GM13977 (cell line): ENCODE measurements around the gene NR2E3.

Source experiments
- DNase-seq: peaks from one replicate; pipeline ENCODE4 v3.0.0; 2012; ENCODE audit warnings: low spot score
- CTCF ChIP-seq: IDR thresholded peaks from 2 replicates; pipeline ENCODE4 v1.5.1; 2012; ENCODE audit warnings: mild to moderate bottlenecking, control low read depth; ENCODE audit not compliant: insufficient read depth; ENCODE audit errors: extremely low read depth, missing control alignments
- in situ Hi-C: fragments of 300-500 bp; cut with MboI; formaldehyde crosslinking; loops from one replicate; pipeline ENCODE4 v1.12.0; 2022; ENCODE audit warnings: low sequenced_read_pairs, low pct_unique_long_range_greater_than_20kb, mixed read lengths, inconsistent platforms; ENCODE audit not compliant: unreplicated experiment

NR2E3 gene

GRCh38 chr15:71807691-71808091, 2.7 kb upstream of the NR2E3 start:
- in situ Hi-C loops, result loop anchor here (10.0 kb wide), 1 partner anchor 337 kb away; no protein-coding TSS in a partner anchor
- DNase-seq, result no peak
- TF ChIP-seq CTCF, result no peak

GRCh38 chr15:71808311-71809020, 1.9 kb upstream of the NR2E3 start:
- DNase-seq, result no peak
- no peak for TF ChIP-seq CTCF
- in situ Hi-C loops, result loop anchor here (10.0 kb wide), 1 partner anchor 336 kb away; no protein-coding TSS in a partner anchor

GRCh38 chr15:71809346-71809745, 1.0 kb upstream of the NR2E3 start:
- TF ChIP-seq CTCF, result no peak
- in situ Hi-C loops, result loop anchor here (10.0 kb wide), 1 partner anchor 335 kb away; no protein-coding TSS in a partner anchor
- no peak for DNase-seq

GRCh38 chr15:71811036-71811736, 832 bp downstream of the NR2E3 start:
- peak; percentile 16 for DNase-seq
- TF ChIP-seq CTCF, result no peak
- in situ Hi-C loops, result no loop called here

GRCh38 chr15:71811752-71812735, 1.7 kb downstream of the NR2E3 start:
- TF ChIP-seq CTCF, result no peak
- in situ Hi-C loops, result no loop called here

More at GRCh38 chr15:71811752-71812735, 1.7 kb downstream of the NR2E3 start:
- peak; percentile 25 for DNase-seq
